Ascending aorta (tissue), 2 donors: ENCODE data around the gene LAIR2. TPM values are rescaled to one million over a fixed set of nuclear protein-coding genes. Genes with fewer than 3 reads are reported as not detected.

Experiments
- DNase-seq, 2 donors: peaks; one replicate each; pipeline ENCODE4 v3.0.0-alpha.2; 2019; ENCODE audit warnings: low spot score in 2 of 2
- H3K27ac ChIP-seq, 2 donors: fragments of 200-600 bp; sonication (generic); one replicate each; pipeline ENCODE4 v1.5.1; 2016 to 2017; ENCODE audit warnings: mild to moderate bottlenecking in 1 of 2
- H3K27me3 ChIP-seq: fragments of 200-600 bp; sonication (generic); one replicate; pipeline ENCODE4 v1.5.1; 2017
- H3K36me3 ChIP-seq, 2 donors: fragments of 200-600 bp; sonication (generic); one replicate each; pipeline ENCODE4 v1.5.1; 2016
- H3K4me1 ChIP-seq, 2 donors: fragments of 200-600 bp; sonication (generic); one replicate each; pipeline ENCODE4 v1.5.1; 2016 to 2017; ENCODE audit warnings: mild to moderate bottlenecking in 1 of 2
- H3K4me3 ChIP-seq, 2 donors: fragments of 200-600 bp; sonication (generic); one replicate each; pipeline ENCODE4 v1.5.1; 2016 to 2017; ENCODE audit warnings: mild to moderate bottlenecking in 1 of 2
- H3K9me3 ChIP-seq, 2 donors: fragments of 200-600 bp; sonication (generic); one replicate each; pipeline ENCODE4 v1.5.1; 2016
- CTCF ChIP-seq, 3 experiments: fragments of 200-600 bp in 2 of 3; fragments of 450-650 bp in 1 of 3; sonication (generic) in 2 of 3; IDR thresholded peaks; one replicate each; pipeline ENCODE4 v1.5.1; 2016 to 2019; ENCODE audit warnings: antibody characterized with exemption in 3 of 3, mild to moderate bottlenecking in 1 of 3, moderate library complexity in 1 of 3
- intact Hi-C: fragments of 100-400 bp; cut with DNase I; formaldehyde crosslinking; loops from one replicate; pipeline ENCODE4 v1.15.1; 2023
- total RNA-seq: library from RNA; depleted of rRNA; stranded (reverse); fragments of >200 nt; gene quantifications from one replicate; pipeline ENCODE4 v1.1.0, GENCODE V29; 2016

Gene LAIR2
- total RNA-seq, 1 donor from 2014 or later, result not detected

- Histone ChIP-seq H3K4me3 (no peak overlapping the region), H3K36me3 (no peaks in the 10 kb centered on the region), H3K4me1 (no peaks in the 10 kb centered on the region), H3K27ac (no peak overlapping the region), H3K9me3 (no peaks in the 10 kb centered on the region), H3K27me3 (no peaks in the 10 kb centered on the region)
- DNase-seq, result no peak
- intact Hi-C loops, result no loop called here
- TF ChIP-seq CTCF (IDR thresholded peaks at IDR 0.05), result no peak
Measured at GRCh38 chr19:54551293-54551692, 48.7 kb downstream of the LAIR2 start.

GRCh38 chr19:54551950-54552912 lies 49.6 kb downstream of the LAIR2 start:
- TF ChIP-seq CTCF (IDR thresholded peaks at IDR 0.05), result no peak
- H3K27me3 ChIP-seq, result no peaks in the 10 kb centered on the region
- no peak overlapping the region for H3K4me3 ChIP-seq
- no peak overlapping the region for H3K27ac ChIP-seq
- no peaks in the 10 kb centered on the region for H3K9me3 ChIP-seq
- intact Hi-C loops, result no loop called here
- DNase-seq, result peak in 1 of 2 donors; percentile 69
- no peaks in the 10 kb centered on the region for H3K4me1 ChIP-seq
- no peaks in the 10 kb centered on the region for H3K36me3 ChIP-seq

- TF ChIP-seq CTCF (IDR thresholded peaks at IDR 0.05), result no peak
- Histone ChIP-seq H3K9me3 (no peaks in the 10 kb centered on the region), H3K4me1 (no peaks in the 10 kb centered on the region), H3K27ac (no peak overlapping the region), H3K27me3 (no peaks in the 10 kb centered on the region), H3K4me3 (no peak overlapping the region), H3K36me3 (no peaks in the 10 kb centered on the region)
- no peak for DNase-seq
- intact Hi-C loops, result no loop called here
Measured at GRCh38 chr19:54552913-54553310, 50.3 kb downstream of the LAIR2 start.

- TF ChIP-seq CTCF (IDR thresholded peaks at IDR 0.05), result no peak
- intact Hi-C loops, result no loop called here
Measured at GRCh38 chr19:54554006-54554405, 51.4 kb downstream of the LAIR2 start.

GRCh38 chr19:54554896-54555295 lies 52.3 kb downstream of the LAIR2 start:
- intact Hi-C loops, result no loop called here
- Histone ChIP-seq H3K27me3 (no peaks in the 10 kb centered on the region), H3K36me3 (no peaks in the 10 kb centered on the region), H3K4me3 (no peak overlapping the region), H3K27ac (no peak overlapping the region), H3K9me3 (no peaks in the 10 kb centered on the region), H3K4me1 (no peaks in the 10 kb centered on the region)
- TF ChIP-seq CTCF (IDR thresholded peaks at IDR 0.05), result no peak
- no peak for DNase-seq

More at GRCh38 chr19:54554006-54554405, 51.4 kb downstream of the LAIR2 start:
- Histone ChIP-seq H3K4me3 (no peak overlapping the region), H3K27ac (no peak overlapping the region), H3K36me3 (no peaks in the 10 kb centered on the region), H3K9me3 (no peaks in the 10 kb centered on the region), H3K27me3 (no peaks in the 10 kb centered on the region), H3K4me1 (no peaks in the 10 kb centered on the region)
- no peak for DNase-seq
